HK-2 (cell line): ENCODE data around the gene TICAM1.
"Not testable (repeated sequence)": the region's sequence is repeated elsewhere in the genome, so short reads cannot be mapped to it uniquely, and the experiment has no call there.

Experiments
- DNase-seq: peaks from one replicate; pipeline ENCODE4 v3.0.0-alpha.2; 2018; ENCODE audit not compliant: unreplicated experiment

TICAM1 gene

GRCh38 chr19:4805140-4805539, 26.4 kb downstream of the TICAM1 start:
- DNase-seq = not testable (repeated sequence)

- DNase-seq = no peak
Observed at GRCh38 chr19:4803736-4804695, 27.5 kb downstream of the TICAM1 start.

- DNase-seq = no peak
Observed at GRCh38 chr19:4802711-4803110, 28.8 kb downstream of the TICAM1 start.

GRCh38 chr19:4801085-4801619, 30.4 kb downstream of the TICAM1 start:
- DNase-seq = no peak

GRCh38 chr19:4800591-4801081, 30.9 kb downstream of the TICAM1 start:
- no peak for DNase-seq

- no peak for DNase-seq
Observed at GRCh38 chr19:4795400-4795799, 36.1 kb downstream of the TICAM1 start.

GRCh38 chr19:4794971-4795370, 36.5 kb downstream of the TICAM1 start:
- DNase-seq = no peak

GRCh38 chr19:4793278-4793677, 38.2 kb downstream of the TICAM1 start:
- DNase-seq = not testable (repeated sequence)

GRCh38 chr19:4792866-4793195, 38.7 kb downstream of the TICAM1 start:
- not testable (repeated sequence) for DNase-seq

GRCh38 chr19:4792019-4792865, 39.3 kb downstream of the TICAM1 start:
- DNase-seq = not testable (repeated sequence)

GRCh38 chr19:4791183-4792018, 40.1 kb downstream of the TICAM1 start, which contains the start of gene FEM1A:
TSS of gene FEM1A (plus strand) at chr19:4791734. CDS start at chr19:4791855, 121 bp downstream.
- peak; percentile 99 for DNase-seq

- DNase-seq = not testable (repeated sequence)
Observed at GRCh38 chr19:4786412-4787016, 45.0 kb downstream of the TICAM1 start.

GRCh38 chr19:4781801-4782200, 49.7 kb downstream of the TICAM1 start:
- no peak for DNase-seq

GRCh38 chr19:4780860-4781259, 50.7 kb downstream of the TICAM1 start:
- DNase-seq = no peak

GRCh38 chr19:4778124-4778523, 53.4 kb downstream of the TICAM1 start:
- not testable (repeated sequence) for DNase-seq

GRCh38 chr19:4776436-4777211, 54.9 kb downstream of the TICAM1 start:
- no peak for DNase-seq

GRCh38 chr19:4775627-4776152, 55.8 kb downstream of the TICAM1 start:
- DNase-seq = no peak

- DNase-seq = no peak
Observed at GRCh38 chr19:4774136-4774535, 57.4 kb downstream of the TICAM1 start.

- no peak for DNase-seq
Observed at GRCh38 chr19:4773047-4773640, 58.4 kb downstream of the TICAM1 start.
